ENCODE data around the gene SIK2.

SIK2 gene

GRCh38 chr11:111571829-111572501, 30.3 kb upstream of the SIK2 start:
- H3K4me3 Mint-ChIP-seq, result no peak overlapping the region
- ATAC-seq (ENCODE audit: low read depth) (no peak), DNase-seq (ENCODE audit: low spot score in 2 of 2) (no peak)
- H3K36me3 Mint-ChIP-seq, result no peaks in the 10 kb centered on the region
- H3K9me3 Mint-ChIP-seq, result no peaks in the 10 kb centered on the region
- no peak overlapping the region for H3K27ac Mint-ChIP-seq
- peaks cover 5% of the 10 kb centered on the region for H3K27me3 Mint-ChIP-seq
- no peaks in the 10 kb centered on the region for H3K4me1 Mint-ChIP-seq

- no peak overlapping the region for H3K4me3 Mint-ChIP-seq
- H3K9me3 Mint-ChIP-seq, result no peaks in the 10 kb centered on the region
- DNase-seq (ENCODE audit: low spot score in 2 of 2), result no peak
- H3K36me3 Mint-ChIP-seq, result no peaks in the 10 kb centered on the region
- H3K4me1 Mint-ChIP-seq, result no peaks in the 10 kb centered on the region
- H3K27me3 Mint-ChIP-seq, result peaks cover 5% of the 10 kb centered on the region
- no peak overlapping the region for H3K27ac Mint-ChIP-seq
- ATAC-seq (ENCODE audit: low read depth), result no peak
These were observed 29.7 kb upstream of the SIK2 start for GRCh38 chr11:111572581-111572980.

- Mint-ChIP-seq H3K4me3 (no peak overlapping the region), H3K4me1 (no peaks in the 10 kb centered on the region), H3K27ac (no peak overlapping the region), H3K27me3 (peaks cover 5% of the 10 kb centered on the region), H3K36me3 (no peaks in the 10 kb centered on the region), H3K9me3 (no peaks in the 10 kb centered on the region)
- ATAC-seq (ENCODE audit: low read depth) (no peak), DNase-seq (ENCODE audit: low spot score in 2 of 2) (no peak)
These were observed 28.4 kb upstream of the SIK2 start for GRCh38 chr11:111573821-111574249.

- ATAC-seq (ENCODE audit: low read depth) (peak; percentile 43), DNase-seq (ENCODE audit: low spot score in 2 of 2) (no peak)
- no peaks in the 10 kb centered on the region for H3K4me1 Mint-ChIP-seq
- no peaks in the 10 kb centered on the region for H3K36me3 Mint-ChIP-seq
- peaks cover 5% of the 10 kb centered on the region for H3K27me3 Mint-ChIP-seq
- peak overlapping the region; percentile 42 for H3K4me3 Mint-ChIP-seq
- no peaks in the 10 kb centered on the region for H3K9me3 Mint-ChIP-seq
- H3K27ac Mint-ChIP-seq, result no peak overlapping the region
These were observed 27.6 kb upstream of the SIK2 start for GRCh38 chr11:111574373-111575225.

GRCh38 chr11:111575740-111576139, 26.5 kb upstream of the SIK2 start:
- H3K27ac Mint-ChIP-seq, result no peak overlapping the region
- peaks cover 5% of the 10 kb centered on the region for H3K27me3 Mint-ChIP-seq
- DNase-seq (ENCODE audit: low spot score in 2 of 2) (no peak), ATAC-seq (ENCODE audit: low read depth) (no peak)
- no peaks in the 10 kb centered on the region for H3K9me3 Mint-ChIP-seq
- H3K4me3 Mint-ChIP-seq, result no peak overlapping the region
- no peaks in the 10 kb centered on the region for H3K36me3 Mint-ChIP-seq
- H3K4me1 Mint-ChIP-seq, result no peaks in the 10 kb centered on the region

- H3K36me3 Mint-ChIP-seq, result no peaks in the 10 kb centered on the region
- no peak overlapping the region for H3K27ac Mint-ChIP-seq
These were observed 24.4 kb upstream of the SIK2 start for GRCh38 chr11:111577821-111578220.

GRCh38 chr11:111581341-111581740, 20.9 kb upstream of the SIK2 start:
- no peaks in the 10 kb centered on the region for H3K36me3 Mint-ChIP-seq
- H3K4me3 Mint-ChIP-seq, result no peak overlapping the region
- no peaks in the 10 kb centered on the region for H3K27me3 Mint-ChIP-seq
- H3K27ac Mint-ChIP-seq, result no peak overlapping the region
- no peaks in the 10 kb centered on the region for H3K4me1 Mint-ChIP-seq
- DNase-seq (ENCODE audit: low spot score in 2 of 2) (no peak), ATAC-seq (ENCODE audit: low read depth) (no peak)
- no peaks in the 10 kb centered on the region for H3K9me3 Mint-ChIP-seq

More at GRCh38 chr11:111577821-111578220, 24.4 kb upstream of the SIK2 start:
- Mint-ChIP-seq H3K4me1 (no peaks in the 10 kb centered on the region), H3K9me3 (no peaks in the 10 kb centered on the region), H3K4me3 (no peak overlapping the region), H3K27me3 (no peaks in the 10 kb centered on the region)
- peak; percentile 41 for ATAC-seq (ENCODE audit: low read depth)
- DNase-seq (ENCODE audit: low spot score in 2 of 2), result no peak

- H3K27me3 Mint-ChIP-seq, result no peaks in the 10 kb centered on the region
- no peak overlapping the region for H3K4me3 Mint-ChIP-seq
- H3K27ac Mint-ChIP-seq, result no peak overlapping the region
- DNase-seq (ENCODE audit: low spot score in 2 of 2) (no peak), ATAC-seq (ENCODE audit: low read depth) (no peak)
- no peaks in the 10 kb centered on the region for H3K9me3 Mint-ChIP-seq
- no peaks in the 10 kb centered on the region for H3K36me3 Mint-ChIP-seq
- peaks cover 2% of the 10 kb centered on the region for H3K4me1 Mint-ChIP-seq
These were observed 20.1 kb upstream of the SIK2 start for GRCh38 chr11:111582163-111582562.

GRCh38 chr11:111582881-111583280, 19.4 kb upstream of the SIK2 start:
- ATAC-seq (ENCODE audit: low read depth), result no peak
- Mint-ChIP-seq H3K4me3 (no peak overlapping the region), H3K27me3 (no peaks in the 10 kb centered on the region), H3K4me1 (peaks cover 2% of the 10 kb centered on the region), H3K36me3 (no peaks in the 10 kb centered on the region), H3K9me3 (no peaks in the 10 kb centered on the region), H3K27ac (no peak overlapping the region)
- DNase-seq (ENCODE audit: low spot score in 2 of 2), result no peak

GRCh38 chr11:111585371-111585770, 16.9 kb upstream of the SIK2 start:
- H3K27me3 Mint-ChIP-seq, result peaks cover 1% of the 10 kb centered on the region
- ATAC-seq (ENCODE audit: low read depth) (no peak), DNase-seq (ENCODE audit: low spot score in 2 of 2) (no peak)
- no peaks in the 10 kb centered on the region for H3K36me3 Mint-ChIP-seq
- peaks cover 2% of the 10 kb centered on the region for H3K4me1 Mint-ChIP-seq
- H3K9me3 Mint-ChIP-seq, result no peaks in the 10 kb centered on the region
- no peak overlapping the region for H3K27ac Mint-ChIP-seq
- no peak overlapping the region for H3K4me3 Mint-ChIP-seq

- Mint-ChIP-seq H3K4me1 (peaks cover 2% of the 10 kb centered on the region), H3K27ac (no peak overlapping the region), H3K4me3 (no peak overlapping the region), H3K27me3 (peaks cover 1% of the 10 kb centered on the region), H3K9me3 (no peaks in the 10 kb centered on the region), H3K36me3 (no peaks in the 10 kb centered on the region)
- peak; percentile 74 for ATAC-seq (ENCODE audit: low read depth)
- peak; percentile 40 to 54 for DNase-seq (ENCODE audit: low spot score in 2 of 2)
These were observed 15.8 kb upstream of the SIK2 start for GRCh38 chr11:111586388-111586831.

- Mint-ChIP-seq H3K4me3 (no peak overlapping the region), H3K4me1 (peaks cover 2% of the 10 kb centered on the region), H3K36me3 (no peaks in the 10 kb centered on the region), H3K27ac (no peak overlapping the region), H3K9me3 (no peaks in the 10 kb centered on the region), H3K27me3 (peaks cover 1% of the 10 kb centered on the region)
- DNase-seq (ENCODE audit: low spot score in 2 of 2) (no peak), ATAC-seq (ENCODE audit: low read depth) (no peak)
These were observed 13.1 kb upstream of the SIK2 start for GRCh38 chr11:111589114-111589513.

GRCh38 chr11:111589886-111590499, 12.3 kb upstream of the SIK2 start:
- Mint-ChIP-seq H3K27ac (no peak overlapping the region), H3K9me3 (no peaks in the 10 kb centered on the region)
- no peak for ATAC-seq (ENCODE audit: low read depth)

More at GRCh38 chr11:111589886-111590499, 12.3 kb upstream of the SIK2 start:
- no peaks in the 10 kb centered on the region for H3K36me3 Mint-ChIP-seq
- peaks cover 6% of the 10 kb centered on the region for H3K4me1 Mint-ChIP-seq
- DNase-seq (ENCODE audit: low spot score in 2 of 2), result no peak
- H3K4me3 Mint-ChIP-seq, result no peak overlapping the region
- peaks cover 1% of the 10 kb centered on the region for H3K27me3 Mint-ChIP-seq

Measured in memory B cell (primary cell).